GM21528 (cell line): ENCODE measurements around the gene IRX2.

Source experiments
- ATAC-seq: cut with Tn5 transposase; IDR thresholded peaks from one replicate; pipeline ENCODE4 v1.9.1; 2021; ENCODE audit warnings: mild to moderate bottlenecking, moderate library complexity; ENCODE audit not compliant: unreplicated experiment, low FRiP score

The IRX2 gene

DNA sequence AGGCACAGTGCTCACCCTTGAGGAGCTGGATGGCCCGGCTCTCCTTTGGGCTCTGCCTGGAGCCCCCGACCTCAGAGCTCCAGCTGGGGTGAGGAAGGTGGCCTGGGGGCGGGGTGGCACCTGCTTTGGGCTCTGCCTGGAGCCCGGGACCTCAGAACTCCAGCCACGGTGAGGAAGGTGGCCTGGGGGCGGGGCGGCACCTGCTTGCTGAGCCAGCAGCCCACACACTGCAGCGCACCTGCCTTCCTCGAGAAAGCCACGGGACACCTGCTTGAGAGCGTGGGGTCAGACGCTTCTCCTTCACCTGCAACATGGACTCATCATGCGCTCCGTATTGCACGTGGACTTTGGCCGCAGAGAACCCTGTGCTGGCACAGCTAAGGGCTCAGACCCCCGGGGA is 51.8 kb downstream of the IRX2 start:
- ATAC-seq = no peak

- no peak for ATAC-seq
These were observed 52.2 kb downstream of the IRX2 start for GRCh38 chr5:2699231-2699630.

DNA sequence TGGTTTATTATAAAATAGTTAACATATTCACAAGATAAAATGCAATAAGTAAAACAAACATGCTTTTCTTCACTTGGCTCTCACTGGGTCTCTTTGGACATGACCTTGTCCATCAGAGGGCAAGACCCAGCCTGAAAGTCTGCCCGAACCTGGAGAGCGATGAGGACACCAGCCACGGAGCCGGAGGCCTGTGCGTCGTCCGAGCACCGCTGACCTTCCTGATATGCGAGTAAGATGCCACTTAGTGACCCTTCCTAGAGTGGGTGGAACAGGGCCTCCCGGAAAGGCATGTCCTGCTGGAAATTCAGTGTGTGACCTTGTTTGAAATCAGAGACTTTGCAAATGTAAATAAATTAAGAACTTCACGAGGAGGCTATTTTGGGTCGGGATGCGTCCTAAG is 52.9 kb downstream of the IRX2 start:
- ATAC-seq = no peak

DNA sequence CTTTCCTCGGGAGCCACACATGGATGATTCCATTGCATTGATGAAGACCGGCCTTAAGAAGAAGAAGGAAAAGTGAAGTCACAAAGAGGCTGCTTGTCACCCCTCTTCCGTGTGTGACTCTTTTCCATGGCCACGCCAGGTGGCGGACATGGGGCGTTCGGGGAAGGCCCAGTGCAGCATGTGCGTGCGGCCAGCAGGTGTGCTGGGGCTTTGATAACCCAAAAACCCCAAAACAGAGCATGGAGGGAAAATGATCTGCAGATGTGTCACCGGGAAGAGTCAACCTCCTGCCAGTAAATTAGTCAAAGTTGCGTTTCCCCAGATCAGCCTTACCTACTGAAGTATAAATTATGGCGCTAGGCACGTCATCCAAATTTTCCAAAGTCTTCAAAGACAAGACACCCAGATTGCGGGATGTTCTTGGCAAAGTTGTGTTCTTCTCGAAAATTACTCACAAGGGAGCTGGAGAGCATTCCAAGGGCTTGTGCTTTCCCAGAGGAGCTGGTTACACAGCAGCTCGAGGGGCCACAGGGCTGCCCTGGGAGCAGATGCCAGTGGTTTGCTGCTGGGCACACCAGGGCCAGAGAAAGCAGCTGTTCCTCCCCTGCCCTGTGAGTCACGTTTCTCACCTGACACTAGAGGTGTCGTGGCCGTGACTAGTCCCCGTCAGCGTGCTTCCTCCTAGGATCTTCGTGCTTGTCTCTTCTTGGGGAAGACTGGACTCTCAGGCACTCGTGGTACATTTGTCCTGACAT is 53.9 kb downstream of the IRX2 start:
- no peak for ATAC-seq

DNA sequence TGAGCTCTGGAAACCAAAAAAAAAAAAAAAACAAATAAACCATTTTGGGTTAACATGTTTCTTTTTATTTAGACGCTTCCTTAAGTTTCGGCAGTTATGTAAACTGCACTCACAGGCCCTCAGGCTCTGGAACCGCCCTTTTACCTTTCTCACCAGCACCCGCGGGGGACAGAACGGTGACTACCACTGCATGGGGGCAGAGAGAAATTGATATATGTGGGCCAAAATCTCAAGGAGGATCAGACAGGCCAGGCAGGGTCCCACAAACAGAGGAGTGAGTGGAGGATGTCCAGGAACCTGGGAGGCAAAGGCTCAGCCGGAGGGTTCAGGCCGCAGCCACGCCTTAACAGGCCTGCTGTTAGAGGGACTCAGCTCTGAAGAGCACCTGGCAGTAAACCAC is 54.4 kb downstream of the IRX2 start:
- no peak for ATAC-seq
